ENCODE measurements around the gene KCNIP1.

DNA sequence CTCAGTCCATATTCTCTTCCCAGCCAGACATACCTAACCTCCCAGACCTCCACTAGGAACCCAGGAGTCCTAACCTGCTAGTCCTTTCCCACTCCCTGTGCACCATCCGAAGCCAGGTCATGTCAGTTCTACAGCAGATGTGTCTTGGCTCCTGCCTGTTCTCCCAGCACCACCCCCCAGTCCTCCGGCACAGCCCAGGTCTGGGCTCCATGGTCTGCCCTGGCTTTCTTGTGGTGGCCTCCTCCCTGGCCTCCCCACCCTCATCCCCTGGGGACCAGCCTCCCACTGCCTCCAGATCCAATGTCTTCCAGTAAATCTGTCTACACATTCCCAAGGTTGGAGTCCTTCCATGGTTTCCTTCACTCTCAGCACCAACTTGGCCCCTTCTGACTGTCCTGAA is 20.0 kb downstream of the KCNIP1 start:
- TF ChIP-seq, protein P1, sequence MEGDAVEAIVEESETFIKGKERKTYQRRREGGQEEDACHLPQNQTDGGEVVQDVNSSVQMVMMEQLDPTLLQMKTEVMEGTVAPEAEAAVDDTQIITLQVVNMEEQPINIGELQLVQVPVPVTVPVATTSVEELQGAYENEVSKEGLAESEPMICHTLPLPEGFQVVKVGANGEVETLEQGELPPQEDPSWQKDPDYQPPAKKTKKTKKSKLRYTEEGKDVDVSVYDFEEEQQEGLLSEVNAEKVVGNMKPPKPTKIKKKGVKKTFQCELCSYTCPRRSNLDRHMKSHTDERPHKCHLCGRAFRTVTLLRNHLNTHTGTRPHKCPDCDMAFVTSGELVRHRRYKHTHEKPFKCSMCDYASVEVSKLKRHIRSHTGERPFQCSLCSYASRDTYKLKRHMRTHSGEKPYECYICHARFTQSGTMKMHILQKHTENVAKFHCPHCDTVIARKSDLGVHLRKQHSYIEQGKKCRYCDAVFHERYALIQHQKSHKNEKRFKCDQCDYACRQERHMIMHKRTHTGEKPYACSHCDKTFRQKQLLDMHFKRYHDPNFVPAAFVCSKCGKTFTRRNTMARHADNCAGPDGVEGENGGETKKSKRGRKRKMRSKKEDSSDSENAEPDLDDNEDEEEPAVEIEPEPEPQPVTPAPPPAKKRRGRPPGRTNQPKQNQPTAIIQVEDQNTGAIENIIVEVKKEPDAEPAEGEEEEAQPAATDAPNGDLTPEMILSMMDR (IDR thresholded peaks at IDR 0.05; ENCODE audit: insufficient read depth, low read length), result no peak
- TF ChIP-seq, protein P2, sequence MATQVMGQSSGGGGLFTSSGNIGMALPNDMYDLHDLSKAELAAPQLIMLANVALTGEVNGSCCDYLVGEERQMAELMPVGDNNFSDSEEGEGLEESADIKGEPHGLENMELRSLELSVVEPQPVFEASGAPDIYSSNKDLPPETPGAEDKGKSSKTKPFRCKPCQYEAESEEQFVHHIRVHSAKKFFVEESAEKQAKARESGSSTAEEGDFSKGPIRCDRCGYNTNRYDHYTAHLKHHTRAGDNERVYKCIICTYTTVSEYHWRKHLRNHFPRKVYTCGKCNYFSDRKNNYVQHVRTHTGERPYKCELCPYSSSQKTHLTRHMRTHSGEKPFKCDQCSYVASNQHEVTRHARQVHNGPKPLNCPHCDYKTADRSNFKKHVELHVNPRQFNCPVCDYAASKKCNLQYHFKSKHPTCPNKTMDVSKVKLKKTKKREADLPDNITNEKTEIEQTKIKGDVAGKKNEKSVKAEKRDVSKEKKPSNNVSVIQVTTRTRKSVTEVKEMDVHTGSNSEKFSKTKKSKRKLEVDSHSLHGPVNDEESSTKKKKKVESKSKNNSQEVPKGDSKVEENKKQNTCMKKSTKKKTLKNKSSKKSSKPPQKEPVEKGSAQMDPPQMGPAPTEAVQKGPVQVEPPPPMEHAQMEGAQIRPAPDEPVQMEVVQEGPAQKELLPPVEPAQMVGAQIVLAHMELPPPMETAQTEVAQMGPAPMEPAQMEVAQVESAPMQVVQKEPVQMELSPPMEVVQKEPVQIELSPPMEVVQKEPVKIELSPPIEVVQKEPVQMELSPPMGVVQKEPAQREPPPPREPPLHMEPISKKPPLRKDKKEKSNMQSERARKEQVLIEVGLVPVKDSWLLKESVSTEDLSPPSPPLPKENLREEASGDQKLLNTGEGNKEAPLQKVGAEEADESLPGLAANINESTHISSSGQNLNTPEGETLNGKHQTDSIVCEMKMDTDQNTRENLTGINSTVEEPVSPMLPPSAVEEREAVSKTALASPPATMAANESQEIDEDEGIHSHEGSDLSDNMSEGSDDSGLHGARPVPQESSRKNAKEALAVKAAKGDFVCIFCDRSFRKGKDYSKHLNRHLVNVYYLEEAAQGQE (IDR thresholded peaks at IDR 0.05; ENCODE audit: insufficient replicate concordance, low read depth), result no peak
- TF ChIP-seq POLR2AphosphoS5 (IDR thresholded peaks at IDR 0.05; ENCODE audit: low read depth) (no peak), GABPA (IDR thresholded peaks at IDR 0.05; ENCODE audit: low read depth) (no peak), SPI1 (IDR thresholded peaks at IDR 0.05; ENCODE audit: borderline replicate concordance, low read depth) (no peak)

Data from HL-60 (cell line).